Measurements from ENCODE around the gene CCNT1.

DNA sequence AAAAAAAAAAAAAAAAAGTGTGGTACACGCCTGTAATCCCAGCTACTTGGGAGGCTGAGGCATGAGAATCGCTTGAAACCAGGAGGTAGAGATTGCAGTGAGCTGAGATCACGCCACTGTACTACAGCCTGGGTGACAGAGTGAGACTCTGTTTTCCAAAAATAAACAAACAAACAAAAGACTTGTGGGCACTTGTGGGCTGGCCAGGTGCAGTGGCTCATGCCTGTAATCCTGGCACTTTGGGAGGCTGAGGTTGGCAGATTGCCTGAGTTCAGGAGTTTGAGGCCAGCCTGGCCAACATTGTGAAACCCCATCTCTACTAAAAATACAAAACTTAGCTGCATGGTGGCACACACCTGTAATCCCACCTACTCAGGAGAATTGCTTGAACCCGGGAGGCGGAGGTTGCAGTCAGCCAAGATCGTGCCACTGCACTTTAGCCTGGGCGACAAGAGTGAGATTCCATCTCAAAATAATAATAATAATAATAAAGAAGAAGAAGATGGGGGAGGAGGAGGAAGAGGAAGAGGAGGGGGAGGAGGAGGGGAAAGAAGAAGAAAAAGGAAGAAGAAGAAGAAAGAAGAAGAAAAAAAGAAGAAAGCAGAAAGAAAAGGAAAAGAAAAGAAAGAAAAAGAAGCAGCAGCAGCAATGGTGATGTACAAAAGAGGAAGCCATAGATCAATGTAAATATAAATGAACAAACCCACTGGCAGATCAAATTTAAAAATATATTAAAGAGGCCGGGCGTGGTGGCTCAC is 27.9 kb upstream of the CCNT1 start:
- TF ChIP-seq, protein P1, sequence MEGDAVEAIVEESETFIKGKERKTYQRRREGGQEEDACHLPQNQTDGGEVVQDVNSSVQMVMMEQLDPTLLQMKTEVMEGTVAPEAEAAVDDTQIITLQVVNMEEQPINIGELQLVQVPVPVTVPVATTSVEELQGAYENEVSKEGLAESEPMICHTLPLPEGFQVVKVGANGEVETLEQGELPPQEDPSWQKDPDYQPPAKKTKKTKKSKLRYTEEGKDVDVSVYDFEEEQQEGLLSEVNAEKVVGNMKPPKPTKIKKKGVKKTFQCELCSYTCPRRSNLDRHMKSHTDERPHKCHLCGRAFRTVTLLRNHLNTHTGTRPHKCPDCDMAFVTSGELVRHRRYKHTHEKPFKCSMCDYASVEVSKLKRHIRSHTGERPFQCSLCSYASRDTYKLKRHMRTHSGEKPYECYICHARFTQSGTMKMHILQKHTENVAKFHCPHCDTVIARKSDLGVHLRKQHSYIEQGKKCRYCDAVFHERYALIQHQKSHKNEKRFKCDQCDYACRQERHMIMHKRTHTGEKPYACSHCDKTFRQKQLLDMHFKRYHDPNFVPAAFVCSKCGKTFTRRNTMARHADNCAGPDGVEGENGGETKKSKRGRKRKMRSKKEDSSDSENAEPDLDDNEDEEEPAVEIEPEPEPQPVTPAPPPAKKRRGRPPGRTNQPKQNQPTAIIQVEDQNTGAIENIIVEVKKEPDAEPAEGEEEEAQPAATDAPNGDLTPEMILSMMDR (IDR thresholded peaks at IDR 0.05), result no peak
- TF ChIP-seq, protein P2, sequence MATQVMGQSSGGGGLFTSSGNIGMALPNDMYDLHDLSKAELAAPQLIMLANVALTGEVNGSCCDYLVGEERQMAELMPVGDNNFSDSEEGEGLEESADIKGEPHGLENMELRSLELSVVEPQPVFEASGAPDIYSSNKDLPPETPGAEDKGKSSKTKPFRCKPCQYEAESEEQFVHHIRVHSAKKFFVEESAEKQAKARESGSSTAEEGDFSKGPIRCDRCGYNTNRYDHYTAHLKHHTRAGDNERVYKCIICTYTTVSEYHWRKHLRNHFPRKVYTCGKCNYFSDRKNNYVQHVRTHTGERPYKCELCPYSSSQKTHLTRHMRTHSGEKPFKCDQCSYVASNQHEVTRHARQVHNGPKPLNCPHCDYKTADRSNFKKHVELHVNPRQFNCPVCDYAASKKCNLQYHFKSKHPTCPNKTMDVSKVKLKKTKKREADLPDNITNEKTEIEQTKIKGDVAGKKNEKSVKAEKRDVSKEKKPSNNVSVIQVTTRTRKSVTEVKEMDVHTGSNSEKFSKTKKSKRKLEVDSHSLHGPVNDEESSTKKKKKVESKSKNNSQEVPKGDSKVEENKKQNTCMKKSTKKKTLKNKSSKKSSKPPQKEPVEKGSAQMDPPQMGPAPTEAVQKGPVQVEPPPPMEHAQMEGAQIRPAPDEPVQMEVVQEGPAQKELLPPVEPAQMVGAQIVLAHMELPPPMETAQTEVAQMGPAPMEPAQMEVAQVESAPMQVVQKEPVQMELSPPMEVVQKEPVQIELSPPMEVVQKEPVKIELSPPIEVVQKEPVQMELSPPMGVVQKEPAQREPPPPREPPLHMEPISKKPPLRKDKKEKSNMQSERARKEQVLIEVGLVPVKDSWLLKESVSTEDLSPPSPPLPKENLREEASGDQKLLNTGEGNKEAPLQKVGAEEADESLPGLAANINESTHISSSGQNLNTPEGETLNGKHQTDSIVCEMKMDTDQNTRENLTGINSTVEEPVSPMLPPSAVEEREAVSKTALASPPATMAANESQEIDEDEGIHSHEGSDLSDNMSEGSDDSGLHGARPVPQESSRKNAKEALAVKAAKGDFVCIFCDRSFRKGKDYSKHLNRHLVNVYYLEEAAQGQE (IDR thresholded peaks at IDR 0.05), result no peak
- TF ChIP-seq, protein P3, sequence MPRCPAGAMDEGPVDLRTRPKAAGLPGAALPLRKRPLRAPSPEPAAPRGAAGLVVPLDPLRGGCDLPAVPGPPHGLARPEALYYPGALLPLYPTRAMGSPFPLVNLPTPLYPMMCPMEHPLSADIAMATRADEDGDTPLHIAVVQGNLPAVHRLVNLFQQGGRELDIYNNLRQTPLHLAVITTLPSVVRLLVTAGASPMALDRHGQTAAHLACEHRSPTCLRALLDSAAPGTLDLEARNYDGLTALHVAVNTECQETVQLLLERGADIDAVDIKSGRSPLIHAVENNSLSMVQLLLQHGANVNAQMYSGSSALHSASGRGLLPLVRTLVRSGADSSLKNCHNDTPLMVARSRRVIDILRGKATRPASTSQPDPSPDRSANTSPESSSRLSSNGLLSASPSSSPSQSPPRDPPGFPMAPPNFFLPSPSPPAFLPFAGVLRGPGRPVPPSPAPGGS (IDR thresholded peaks at IDR 0.05), result no peak
- TF ChIP-seq, protein P4, sequence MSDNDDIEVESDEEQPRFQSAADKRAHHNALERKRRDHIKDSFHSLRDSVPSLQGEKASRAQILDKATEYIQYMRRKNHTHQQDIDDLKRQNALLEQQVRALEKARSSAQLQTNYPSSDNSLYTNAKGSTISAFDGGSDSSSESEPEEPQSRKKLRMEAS (IDR thresholded peaks at IDR 0.05), result no peak
- TF ChIP-seq EP300 (IDR thresholded peaks at IDR 0.05) (no peak), CBX2 (IDR thresholded peaks at IDR 0.05; ENCODE audit: borderline replicate concordance, low read depth) (no peak)

Measured in A549 (cell line).